ENCODE results near the gene ACOT9. TPM values are rescaled to one million over a fixed set of nuclear protein-coding genes. Genes with fewer than 3 reads are reported as not detected.
A peak's percentile ranks its signal among the peaks of the same experiment; 100 is the strongest.

The ACOT9 gene
- total and polyA plus RNA-seq, 7 donors, result 18.0 to 63.1 (median 32.6) TPM

DNA sequence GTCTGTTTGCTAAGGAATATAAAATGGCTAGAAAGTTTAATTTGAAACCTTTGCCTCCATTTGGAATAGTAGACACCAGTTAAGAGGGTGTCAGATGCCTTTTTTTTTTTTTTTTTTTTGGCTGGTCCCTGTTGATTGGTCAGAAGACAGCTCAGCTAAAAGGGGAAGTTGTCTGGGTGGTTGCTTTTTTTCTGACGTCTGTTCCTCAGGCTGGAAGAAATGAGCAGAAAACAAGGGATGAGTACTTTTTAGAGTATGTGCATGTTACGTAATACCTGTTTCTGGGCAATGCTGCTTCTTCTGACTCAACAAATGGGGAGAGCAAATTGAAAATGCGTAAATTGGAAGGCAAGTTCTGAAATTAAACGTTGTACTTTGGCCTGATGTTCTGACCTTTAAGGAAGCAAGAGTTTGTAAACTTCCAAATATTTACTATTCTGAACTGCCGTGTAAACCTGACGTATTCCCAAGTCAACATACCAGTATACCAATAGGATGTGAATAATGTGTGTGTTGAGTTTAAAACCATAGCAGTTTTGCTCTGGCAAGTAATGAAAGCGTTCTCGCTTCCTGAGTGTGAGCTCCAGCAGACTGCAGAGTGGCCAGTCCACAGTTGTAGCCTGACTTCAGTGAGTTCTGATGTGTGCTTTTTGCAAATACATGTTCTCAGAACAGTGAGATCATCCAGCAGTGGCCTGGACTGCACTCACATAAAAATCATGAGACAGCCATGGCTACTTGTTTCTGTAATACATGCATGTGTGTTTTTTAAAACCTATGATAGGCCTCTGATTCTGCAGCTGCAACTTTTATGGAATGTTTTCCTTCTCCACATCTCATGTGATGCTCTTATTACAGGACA is 41.6 kb upstream of the ACOT9 start:
- 9 to 41% methylated on average over 8 of the region's 8 CpGs for WGBS, 2 donors

DNA sequence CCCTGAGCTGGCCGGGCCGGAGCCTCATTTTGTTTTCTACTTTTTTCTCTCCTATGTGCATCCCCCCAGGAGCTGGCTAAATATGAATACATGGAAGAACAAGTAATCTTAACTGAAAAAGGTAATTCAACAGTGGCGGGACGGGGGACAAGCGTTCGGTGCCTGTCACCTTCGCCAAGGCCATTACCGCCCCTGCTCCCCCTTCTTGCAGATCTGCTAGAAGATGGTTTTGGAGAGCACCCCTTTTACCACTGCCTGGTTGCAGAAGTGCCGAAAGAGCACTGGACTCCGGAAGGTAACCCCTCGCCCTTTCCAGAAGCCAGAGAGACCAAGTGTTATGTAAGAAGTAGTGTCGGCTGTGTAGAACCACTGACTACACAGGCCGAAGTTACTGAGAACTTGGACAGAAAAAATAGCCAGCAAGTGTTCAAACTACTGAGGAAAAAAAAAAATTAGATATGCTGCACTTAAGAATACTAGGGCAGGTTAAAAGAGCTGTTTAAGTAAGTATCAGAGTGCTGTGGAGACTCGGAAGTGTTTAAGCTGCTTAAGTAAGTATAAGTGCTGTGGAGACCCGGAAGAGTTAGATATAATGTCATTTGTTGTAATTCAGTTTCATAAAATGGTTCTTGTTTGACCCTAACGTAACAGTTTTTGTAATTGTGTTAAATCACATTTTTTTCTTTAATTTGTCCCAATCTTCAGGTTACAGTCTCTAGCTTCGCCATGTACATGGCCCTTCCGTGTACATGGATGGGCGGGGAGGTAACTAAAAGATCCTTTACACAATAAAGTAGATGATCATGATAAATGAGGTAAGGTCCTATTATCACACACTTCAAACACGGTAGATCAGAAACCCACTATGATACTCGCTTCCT is 40.8 kb upstream of the ACOT9 start:
- Histone ChIP-seq H3K9me3 (no peaks in the 10 kb centered on the region), H3K27ac (peak overlapping the region; percentile 91 to 96 (median 93)), H3K27me3 (no peaks in the 10 kb centered on the region), H3K4me1 (peaks cover 0 to 9% (median 0%) of the 10 kb centered on the region in 4 donors), H3K4me3 (peak overlapping the region; percentile 70 to 74 (median 71)), H3K36me3 (peaks cover 0 to 12% (median 0%) of the 10 kb centered on the region in 4 donors)
- TF ChIP-seq CTCF (IDR thresholded peaks at IDR 0.05), result no peak
- TF ChIP-seq POLR2AphosphoS5 (IDR thresholded peaks at IDR 0.05), result no peak
- WGBS, 2 donors, result 4 to 12% methylated on average over 21 of the region's 21 CpGs
- intact Hi-C loops (cut with DNase I), result loop anchor here (2.0 to 10.0 kb wide), 4 partner anchors 41 to 271 kb away; partner anchors contain the start of genes ACOT9 and EIF2S3
- no peak for DNase-seq

More for the DNA sequence above, 41.6 kb upstream of the ACOT9 start:
- H3K36me3 ChIP-seq, result peaks cover 0 to 12% (median 0%) of the 10 kb centered on the region in 4 donors
- intact Hi-C loops (cut with DNase I), result loop anchor here (5.0 to 10.0 kb wide), 2 partner anchors 87 to 270 kb away; partner anchors contain the start of gene EIF2S3
- no peaks in the 10 kb centered on the region for H3K27me3 ChIP-seq
- DNase-seq, result no peak
- H3K27ac ChIP-seq, result peak overlapping the region; percentile 91 to 96 (median 93)
- no peaks in the 10 kb centered on the region for H3K9me3 ChIP-seq
- H3K4me3 ChIP-seq, result peak overlapping the region; percentile 70 to 74 (median 71)
- H3K4me1 ChIP-seq, result peaks cover 0 to 9% (median 0%) of the 10 kb centered on the region in 4 donors
- TF ChIP-seq POLR2A (IDR thresholded peaks at IDR 0.05), result peak in 1 of 2 donors; percentile 12
- TF ChIP-seq EP300 (IDR thresholded peaks at IDR 0.05), result no peak
- TF ChIP-seq CTCF (IDR thresholded peaks at IDR 0.05), result no peak
- peak in 2 of 4 donors; percentile 11 to 15 for TF ChIP-seq POLR2AphosphoS5 (IDR thresholded peaks at IDR 0.05)

DNA sequence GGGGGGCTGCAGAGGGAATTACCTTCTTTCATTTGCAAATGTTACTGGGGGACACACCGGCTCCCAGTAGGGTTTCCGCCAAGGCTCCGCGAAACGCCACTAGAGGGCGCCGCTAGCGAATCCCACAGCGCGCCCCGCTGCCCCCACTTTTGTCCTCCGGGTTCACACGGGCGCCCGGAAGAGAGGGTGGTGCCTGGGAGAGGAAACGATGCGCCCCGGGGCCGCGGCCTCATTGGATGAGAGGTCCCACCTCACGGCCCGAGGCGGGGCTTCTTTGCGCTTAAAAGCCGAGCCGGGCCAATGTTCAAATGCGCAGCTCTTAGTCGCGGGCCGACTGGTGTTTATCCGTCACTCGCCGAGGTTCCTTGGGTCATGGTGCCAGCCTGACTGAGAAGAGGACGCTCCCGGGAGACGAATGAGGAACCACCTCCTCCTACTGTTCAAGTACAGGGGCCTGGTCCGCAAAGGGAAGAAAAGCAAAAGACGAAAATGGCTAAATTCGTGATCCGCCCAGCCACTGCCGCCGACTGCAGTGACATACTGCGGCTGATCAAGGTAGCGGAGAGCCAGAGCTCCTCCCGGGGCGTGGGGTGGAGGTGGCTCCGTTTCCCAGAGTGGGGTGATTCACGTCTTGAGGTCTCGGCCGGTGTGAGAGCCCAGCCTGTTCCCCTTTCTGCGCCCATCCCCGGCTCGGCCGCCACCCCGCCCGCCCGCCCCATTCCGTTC is 40.0 kb upstream of the ACOT9 start, which contains the start of gene SAT1:
TSS of gene SAT1 (plus strand) at position 311 of the 726 bp plus-strand sequence. CDS start at position 490, 179 bp downstream.
- peaks cover 0 to 12% (median 0%) of the 10 kb centered on the region in 4 donors for H3K36me3 ChIP-seq
- H3K9me3 ChIP-seq, result no peaks in the 10 kb centered on the region
- peaks cover 0 to 9% (median 0%) of the 10 kb centered on the region in 4 donors for H3K4me1 ChIP-seq
- H3K27me3 ChIP-seq, result no peaks in the 10 kb centered on the region
- H3K27ac ChIP-seq, result peak within 1 kb of the TSS; percentile 91 to 96 (median 93)
- peak; percentile 97 to 99 (median 99) for TF ChIP-seq POLR2AphosphoS5 (IDR thresholded peaks at IDR 0.05)
- TF ChIP-seq EP300 (IDR thresholded peaks at IDR 0.05), result no peak
- TF ChIP-seq POLR2A (IDR thresholded peaks at IDR 0.05), result peak; percentile 95 to 97
- TF ChIP-seq CTCF (IDR thresholded peaks at IDR 0.05), result peak; percentile 53 to 76 (median 62)
- 0 to 1% methylated on average over 57 to 58 of the region's 58 CpGs for WGBS, 2 donors
- DNase-seq, result peak; percentile 98
- intact Hi-C loops (cut with DNase I), result loop anchor here (1.0 to 10.0 kb wide), 5 partner anchors 40 to 272 kb away; partner anchors contain the start of genes ACOT9 and EIF2S3
- H3K4me3 ChIP-seq, result peak within 1 kb of the TSS; percentile 70 to 74 (median 71)

DNA sequence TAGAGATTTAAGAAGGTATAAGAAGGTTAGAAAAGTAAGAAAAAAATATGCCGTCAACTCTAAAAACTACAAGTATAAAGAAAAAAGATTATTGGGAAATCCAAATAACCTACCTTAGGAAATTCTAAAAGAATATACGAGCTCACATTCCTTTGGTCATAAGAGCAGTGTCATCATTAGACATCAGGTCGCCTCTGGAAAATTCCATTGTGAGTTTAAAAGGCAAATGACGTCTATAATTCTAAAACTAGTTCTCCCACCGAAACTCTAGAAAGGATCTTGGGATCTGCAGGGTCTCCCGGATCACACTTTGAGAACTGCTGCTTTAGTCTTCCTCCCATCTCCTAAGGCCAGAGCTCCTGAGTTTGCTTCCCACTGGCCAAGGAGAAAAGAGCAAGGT is 39.4 kb upstream of the ACOT9 start:
- intact Hi-C loops (cut with DNase I), result loop anchor here (1.0 to 10.0 kb wide), 5 partner anchors 40 to 272 kb away; partner anchors contain the start of genes ACOT9 and EIF2S3
- H3K27me3 ChIP-seq, result no peaks in the 10 kb centered on the region
- peaks cover 0 to 12% (median 0%) of the 10 kb centered on the region in 4 donors for H3K36me3 ChIP-seq
- peaks cover 0 to 9% (median 0%) of the 10 kb centered on the region in 4 donors for H3K4me1 ChIP-seq
- TF ChIP-seq POLR2A (IDR thresholded peaks at IDR 0.05), result no peak
- no peak for TF ChIP-seq POLR2AphosphoS5 (IDR thresholded peaks at IDR 0.05)
- no peak for TF ChIP-seq EP300 (IDR thresholded peaks at IDR 0.05)
- no peak for DNase-seq
- WGBS, 2 donors, result 43 to 59% methylated on average over 6 of the region's 6 CpGs
- peak overlapping the region in 3 of 4 donors; percentile 23 to 70 (median 27) for H3K4me3 ChIP-seq
- H3K9me3 ChIP-seq, result no peaks in the 10 kb centered on the region
- H3K27ac ChIP-seq, result peak overlapping the region; percentile 67 to 94 (median 80)

All from sigmoid colon (tissue), 7 donors.